Measurements from ENCODE around the gene KLF1.
"Not testable (repeated sequence)": the region's sequence is repeated elsewhere in the genome, so short reads cannot be mapped to it uniquely, and the experiment has no call there.

The KLF1 gene

DNA sequence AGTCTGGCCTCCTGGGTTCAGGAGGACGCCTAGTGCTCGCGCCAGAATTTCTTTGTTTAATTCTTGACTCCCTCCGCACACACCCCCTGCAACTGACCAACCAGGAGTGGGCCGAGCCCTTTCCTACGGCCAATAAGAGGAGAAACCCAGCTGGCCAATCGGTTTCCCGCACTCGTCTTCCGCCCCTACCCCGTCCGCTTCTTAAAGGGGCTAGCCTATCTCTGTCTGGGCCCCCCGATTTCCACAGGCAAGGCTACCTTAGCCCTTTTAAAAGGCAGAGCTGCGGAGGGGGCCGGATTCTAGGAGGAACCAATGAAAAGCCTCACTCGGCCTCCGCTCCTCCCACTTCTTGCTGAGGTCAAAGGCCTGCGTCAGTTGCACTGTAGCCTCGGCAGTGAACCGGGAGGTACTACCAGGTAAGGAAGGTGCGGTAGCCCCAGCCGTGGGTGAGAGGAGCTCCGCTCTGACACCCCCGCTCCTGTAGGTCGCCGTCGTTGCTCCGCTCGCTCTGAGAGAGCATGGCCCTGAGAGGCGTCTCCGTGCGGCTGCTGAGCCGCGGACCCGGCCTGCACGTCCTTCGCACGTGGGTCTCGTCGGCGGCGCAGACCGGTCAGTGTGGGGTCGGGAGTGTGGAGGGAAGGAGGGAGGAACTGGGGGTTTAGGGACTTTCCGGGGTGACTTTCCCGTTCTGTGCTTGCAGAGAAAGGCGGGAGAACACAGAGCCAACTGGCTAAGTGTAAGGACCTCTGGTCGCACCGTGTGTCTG lies 4.0 kb upstream of the KLF1 start, which contains the start of gene GCDH:
TSS of gene GCDH (plus strand) at position 374 of the 766 bp plus-strand sequence. CDS start at position 519, 145 bp downstream.
- peak; percentile 98 for DNase-seq

DNA sequence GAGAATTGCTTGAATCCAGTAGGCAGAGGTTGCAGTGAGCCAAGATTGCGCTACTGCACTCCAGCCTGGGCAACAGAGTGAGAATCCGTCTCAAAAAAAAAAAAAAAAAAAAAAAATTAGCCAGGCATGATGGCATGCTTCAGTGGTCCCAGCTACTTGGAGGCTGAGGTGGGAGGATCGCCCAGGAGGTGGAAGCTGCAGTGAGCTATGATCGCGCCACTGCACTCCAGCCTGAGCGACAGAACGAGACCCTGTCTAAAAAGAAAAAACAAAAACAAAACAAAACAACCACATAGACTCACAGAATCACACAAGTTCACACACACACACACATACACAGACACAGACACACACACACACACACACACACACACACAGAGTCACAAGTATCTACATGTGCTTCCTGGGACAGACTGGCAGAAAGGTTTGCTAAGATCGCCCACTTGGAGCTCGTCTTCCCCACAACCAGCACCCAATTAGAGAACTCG lies 3.3 kb upstream of the KLF1 start:
- DNase-seq, result not testable (repeated sequence)

DNA sequence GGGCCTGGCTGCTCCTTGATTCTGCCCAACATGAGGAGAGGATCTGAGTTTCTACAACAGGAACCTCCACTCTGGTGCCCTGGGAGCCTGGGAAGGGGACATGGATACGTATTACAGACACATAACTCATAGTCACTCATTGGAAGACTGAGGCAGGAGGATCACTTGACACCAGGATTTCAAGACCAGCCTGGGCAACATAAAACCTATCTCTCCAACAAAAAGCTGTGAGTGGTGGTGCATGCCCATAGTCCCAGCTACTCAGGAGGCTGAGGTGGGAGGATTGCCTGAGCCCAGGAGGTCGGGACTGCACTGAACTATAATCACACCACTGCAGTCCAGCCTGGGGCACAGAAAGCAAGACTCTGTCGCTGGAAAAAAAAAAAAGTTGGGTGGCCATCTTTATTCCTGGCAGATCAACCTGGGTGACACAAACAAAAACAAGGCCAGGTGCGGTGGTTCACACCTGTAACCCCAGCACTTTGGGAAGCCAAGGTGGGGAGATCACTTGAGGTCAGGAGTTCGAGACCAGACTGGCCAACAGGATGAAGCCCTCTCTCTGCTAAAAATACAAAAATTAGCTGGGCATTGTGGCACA lies 1.1 kb upstream of the KLF1 start:
- DNase-seq, result no peak

DNA sequence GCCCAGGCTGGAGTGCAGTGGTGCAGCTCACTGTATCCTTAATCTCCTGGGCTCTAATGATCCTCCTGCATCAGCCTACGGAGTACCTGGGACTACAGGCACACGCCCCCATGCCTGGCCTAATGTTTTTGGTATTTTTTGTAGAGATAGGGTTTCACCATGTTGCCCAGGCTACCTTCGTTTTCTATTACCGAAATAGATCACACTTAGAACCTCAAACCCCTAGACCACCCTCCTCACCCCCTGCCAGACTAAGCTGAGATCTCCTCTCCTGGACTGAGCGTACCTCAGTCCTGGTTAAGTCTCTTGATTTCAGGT lies 391 bp downstream of the KLF1 start:
- no peak for DNase-seq

DNA sequence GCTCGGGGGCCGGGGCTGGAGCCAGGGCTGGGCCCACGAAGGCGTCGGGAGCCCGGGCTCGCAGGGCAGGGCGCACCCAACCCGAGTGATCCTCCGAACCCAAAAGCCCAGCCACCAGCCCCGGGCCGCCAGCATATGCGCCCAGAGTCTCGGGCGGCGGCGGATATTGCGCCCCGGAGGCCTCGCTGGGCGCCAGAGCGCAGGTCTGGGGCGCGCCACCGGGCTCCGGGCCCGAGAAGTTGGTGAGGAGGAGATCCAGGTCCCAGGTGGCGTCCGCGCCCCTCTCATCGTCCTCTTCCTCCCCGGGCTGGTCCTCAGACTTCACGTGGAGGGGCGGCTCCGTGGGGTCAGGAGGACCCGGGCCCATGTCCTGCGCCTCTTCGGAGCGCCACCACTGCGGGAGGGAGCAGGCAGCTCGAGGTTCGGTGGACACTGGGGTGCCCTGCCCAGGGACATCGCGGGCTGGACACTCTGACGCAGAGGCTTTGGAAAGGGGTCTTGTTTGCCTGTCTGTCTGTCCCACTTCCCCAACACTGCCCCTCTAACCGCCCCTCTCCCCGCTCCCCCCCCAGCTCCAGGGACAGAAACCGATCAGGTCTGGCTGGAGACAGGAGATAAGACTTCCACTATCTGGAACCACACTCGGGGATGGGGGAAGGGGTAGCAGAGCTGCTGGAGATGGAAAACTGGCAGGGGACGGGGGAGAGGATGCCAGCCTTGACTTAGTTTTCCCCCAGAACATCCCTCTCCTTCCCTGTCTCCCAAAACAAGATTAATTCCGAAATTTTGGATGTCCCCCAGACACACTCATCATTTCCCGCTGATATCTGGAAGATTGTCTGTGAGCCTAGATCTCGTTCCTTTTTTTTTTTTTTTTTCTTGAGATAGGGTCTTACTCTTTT lies 1.0 kb downstream of the KLF1 start:
- DNase-seq, result no peak

DNA sequence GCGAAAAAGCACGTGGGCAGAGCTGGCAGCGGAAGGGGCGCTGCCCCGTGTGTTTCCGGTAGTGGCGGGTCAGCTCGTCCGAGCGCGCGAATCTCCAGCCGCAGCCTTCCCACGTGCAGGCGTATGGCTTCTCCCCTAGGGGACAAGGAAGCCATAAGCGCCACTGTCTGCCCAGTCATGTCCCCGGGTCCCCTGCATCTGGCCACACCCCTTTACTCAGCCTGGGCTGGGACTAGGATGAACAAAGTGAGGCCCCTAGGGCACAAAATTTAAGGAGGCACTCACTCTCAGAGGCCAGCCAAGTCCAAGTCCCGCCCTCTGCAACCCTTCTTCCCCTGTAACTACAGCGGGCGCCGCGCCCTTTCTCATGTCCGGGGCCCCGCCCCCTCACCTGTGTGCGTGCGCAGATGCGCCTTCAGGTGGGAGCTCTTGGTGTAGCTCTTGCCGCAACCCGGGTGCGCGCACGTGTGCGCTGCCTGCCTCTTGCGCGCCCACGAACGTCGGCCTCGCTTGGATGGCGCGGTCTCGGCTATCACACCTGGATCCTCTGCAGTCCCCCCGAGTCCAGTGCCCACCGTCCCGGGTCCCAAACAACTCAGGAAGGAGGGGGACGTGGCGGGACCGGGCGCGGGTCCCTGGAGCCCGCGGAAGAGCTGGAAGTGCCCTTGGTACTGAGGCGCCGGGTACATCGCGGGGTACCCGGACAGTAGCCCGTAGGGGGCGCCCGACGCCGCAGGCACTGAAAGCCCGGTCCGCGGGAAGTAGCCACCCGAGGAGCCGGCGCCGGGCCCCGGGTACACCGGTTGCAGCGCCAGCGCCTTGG lies 1.9 kb downstream of the KLF1 start:
- DNase-seq, result peak; percentile 53

DNA sequence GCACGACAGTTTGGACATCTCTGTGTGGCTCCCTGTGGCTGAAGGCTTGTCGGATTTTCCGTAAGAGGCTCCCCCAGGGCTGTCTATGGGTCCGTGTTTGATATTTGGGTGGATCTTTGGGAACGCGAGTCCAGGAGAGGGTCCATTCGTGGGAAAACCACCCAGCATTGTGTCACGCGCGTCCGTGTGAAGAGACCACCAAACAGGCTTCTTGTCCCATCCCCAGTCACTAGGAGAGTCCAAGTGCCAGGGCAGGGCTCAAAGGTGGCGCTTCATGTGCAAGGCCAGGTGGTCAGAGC lies 2.4 kb downstream of the KLF1 start:
- no peak for DNase-seq

DNA sequence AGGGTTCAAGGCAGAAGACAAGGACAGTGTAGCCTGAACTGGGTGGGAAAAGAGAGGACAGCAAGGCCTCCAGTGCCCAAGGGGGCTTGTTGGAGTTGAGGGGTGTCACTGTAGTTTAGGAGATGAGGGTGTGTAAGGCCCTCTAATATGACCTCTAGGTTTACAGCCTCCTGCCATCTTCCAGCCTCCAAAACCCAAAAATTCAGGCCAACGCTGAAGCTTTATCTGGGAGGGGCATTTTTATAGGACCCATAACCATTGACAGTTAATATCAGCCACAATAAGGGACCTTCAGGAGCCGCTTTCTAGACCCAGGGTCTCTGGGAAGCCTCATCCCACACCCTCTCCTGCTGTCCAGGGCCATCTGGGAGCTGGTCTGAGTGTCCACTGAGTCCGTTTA lies 2.8 kb downstream of the KLF1 start:
- DNase-seq, result no peak

DNA sequence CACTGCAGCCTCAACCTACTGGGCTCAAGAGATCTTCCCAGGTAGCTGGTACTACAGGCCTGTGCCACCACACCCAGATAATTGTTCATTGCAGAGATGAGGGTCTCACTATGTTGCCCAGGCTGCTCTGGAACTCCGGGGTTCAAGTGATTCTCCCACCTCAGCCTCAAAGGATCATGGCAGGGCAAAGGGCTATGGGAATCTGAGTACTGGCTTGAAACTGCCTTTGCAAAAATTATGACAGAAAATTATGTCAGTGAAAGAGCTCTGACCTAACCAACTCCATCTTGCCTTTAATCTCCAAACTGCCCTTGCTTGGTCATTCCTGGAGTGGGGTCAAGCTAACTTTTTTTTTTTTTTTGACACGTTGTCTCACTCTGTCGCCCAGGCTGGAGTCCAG lies 4.4 kb downstream of the KLF1 start:
- no peak for DNase-seq

DNA sequence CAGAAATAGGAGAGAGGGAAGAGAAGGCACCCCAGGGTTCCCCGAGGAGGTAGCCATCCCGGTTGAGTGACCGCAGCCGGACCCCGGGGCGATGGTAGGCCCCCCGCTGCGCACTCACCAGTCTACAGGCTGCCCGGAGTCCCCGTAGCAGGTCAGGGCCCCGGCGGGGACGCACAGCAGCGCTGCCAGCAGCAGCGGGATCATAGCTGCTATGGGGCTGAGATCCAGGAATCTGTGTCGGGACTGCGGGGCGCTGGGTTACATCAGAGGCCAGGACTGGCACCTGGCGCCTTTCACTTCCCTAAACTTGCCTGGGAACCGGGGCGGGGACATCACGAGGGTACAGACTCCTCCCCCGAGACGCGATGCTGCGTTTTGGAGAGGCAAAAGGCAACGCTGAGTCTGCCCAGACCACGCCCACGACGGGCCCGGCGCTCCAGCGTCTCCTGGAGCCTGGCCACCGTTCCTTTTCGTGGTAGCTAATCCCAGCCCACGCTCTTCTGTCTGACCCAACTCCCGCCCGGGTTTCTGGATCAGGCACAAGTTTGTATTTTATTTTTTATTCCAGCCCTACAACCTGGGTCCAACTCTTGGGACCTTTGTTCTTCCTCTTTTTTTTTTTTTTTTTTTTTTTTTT lies 5.7 kb downstream of the KLF1 start, which contains the start of gene DNASE2:
TSS of gene DNASE2 (minus strand) at position 278 of the 637 bp plus-strand sequence. CDS start at position 204, 74 bp downstream.
- DNase-seq, result peak; percentile 95

DNA sequence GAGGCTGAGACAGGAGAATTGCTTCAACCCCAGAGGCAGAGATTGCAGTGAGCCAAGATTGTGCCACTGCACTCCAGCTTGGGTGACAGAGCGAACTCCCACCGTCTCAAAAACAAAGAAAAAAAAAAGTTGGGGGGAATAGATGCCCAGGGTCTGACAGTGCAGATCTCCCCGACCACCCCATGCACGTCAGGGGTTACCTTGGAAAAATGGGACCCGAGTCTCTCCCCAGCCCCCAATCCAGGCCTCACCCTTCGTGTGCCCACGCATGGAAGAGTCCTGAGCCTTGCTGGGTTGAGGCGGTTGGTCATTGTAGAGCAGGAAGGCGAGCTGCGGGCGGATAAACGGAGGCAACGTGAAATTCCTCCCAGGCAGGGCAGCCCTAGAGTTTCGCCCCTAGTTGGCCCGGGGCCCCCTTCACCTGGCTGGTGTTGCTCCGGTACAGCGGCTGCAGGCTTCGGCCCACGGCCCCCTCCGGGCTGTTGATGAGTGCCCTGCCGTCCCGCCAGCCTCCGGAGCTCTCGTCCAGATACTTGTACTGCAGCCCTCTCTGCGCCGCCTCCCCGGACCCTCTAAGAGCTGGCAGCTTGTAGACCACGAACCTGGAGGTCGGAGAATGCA lies 6.3 kb downstream of the KLF1 start:
- DNase-seq, result no peak

DNA sequence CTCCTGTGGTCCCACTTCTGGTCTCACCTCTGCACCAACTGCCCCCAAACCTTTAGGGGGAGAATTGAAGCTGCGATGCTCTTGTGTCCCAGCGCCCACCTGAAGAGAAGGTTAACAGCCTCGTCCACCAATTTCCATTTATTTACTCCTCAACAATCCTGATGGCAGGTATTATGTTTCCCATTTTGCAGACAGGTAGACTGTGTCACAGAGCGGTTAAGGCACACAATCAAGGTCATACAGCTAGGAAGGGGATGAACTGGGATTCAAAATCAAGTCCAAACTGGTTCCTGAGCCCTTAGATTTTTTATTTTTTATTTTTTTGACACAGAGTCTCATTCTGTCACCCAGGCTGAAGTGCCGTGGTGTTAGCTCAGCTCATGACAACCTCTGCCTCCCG lies 11.9 kb downstream of the KLF1 start:
- no peak for DNase-seq

DNA sequence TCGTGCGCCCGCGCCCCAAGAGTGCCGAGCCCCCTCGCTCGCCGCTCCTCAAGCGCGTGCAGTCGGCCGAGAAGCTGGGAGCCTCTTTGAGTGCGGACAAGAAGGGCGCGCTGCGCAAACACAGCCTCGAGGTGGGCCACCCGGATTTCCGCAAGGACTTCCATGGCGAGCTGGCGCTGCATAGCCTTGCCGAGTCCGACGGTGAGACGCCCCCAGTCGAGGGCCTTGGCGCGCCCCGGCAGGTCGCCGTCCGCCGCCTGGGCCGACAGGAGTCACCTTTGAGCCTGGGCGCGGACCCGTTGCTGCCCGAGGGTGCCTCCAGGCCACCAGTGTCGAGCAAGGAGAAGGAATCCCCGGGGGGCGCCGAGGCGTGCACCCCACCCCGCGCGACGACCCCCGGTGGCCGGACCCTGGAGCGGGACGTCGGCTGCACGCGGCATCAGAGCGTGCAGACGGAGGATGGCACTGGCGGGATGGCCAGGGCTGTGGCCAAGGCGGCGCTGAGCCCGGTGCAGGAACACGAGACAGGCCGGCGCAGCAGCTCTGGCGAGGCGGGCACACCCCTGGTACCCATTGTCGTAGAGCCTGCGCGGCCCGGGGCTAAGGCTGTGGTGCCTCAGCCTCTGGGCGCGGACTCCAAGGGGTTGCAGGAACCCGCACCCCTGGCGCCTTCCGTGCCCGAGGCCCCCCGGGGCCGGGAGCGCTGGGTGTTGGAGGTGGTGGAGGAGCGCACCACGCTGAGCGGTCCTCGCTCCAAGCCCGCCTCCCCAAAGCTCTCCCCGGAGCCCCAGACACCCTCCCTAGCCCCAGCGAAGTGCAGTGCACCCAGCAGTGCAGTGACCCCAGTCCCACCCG lies 12.9 kb downstream of the KLF1 start:
- no peak for DNase-seq

DNA sequence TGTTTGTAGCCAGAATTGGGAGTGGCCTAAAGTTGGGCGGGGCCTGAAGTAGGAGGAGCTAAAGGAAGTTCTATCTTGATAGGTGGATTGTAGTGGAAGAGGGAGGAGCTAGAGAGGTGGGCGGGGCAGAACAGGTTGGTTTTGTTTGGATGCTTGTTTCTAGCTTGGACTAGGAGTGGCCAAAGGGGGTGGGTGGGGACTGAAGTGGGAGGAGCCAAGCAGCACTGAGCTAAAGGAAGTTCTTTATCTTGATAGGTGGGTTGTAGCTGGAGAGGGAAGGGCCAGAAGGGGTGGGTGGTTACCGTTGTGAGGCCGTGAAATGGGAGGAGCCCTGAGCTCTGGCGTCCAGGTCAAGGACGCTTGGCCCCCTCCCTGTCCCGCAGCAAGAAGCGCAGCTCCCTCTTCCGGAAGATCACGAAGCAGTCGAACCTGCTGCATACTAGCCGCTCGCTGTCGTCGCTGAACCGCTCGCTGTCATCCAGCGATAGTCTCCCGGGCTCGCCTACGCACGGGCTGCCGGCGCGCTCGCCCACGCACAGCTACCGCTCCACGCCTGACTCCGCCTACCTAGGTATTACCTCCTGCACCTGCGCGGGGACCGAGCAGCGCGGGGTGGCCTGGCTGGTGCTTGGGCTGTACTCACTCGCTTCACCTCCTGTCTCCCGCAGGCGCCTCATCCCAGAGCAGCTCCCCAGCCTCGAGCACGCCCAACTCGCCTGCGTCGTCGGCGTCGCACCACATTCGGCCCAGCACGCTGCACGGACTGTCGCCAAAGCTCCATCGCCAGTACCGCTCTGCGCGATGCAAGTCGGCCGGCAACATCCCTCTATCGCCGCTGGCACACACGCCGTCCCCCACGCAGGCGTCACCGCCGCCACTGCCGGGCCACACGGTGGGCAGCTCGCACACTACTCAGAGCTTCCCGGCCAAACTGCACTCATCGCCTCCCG lies 13.8 kb downstream of the KLF1 start:
- no peak for DNase-seq

DNA sequence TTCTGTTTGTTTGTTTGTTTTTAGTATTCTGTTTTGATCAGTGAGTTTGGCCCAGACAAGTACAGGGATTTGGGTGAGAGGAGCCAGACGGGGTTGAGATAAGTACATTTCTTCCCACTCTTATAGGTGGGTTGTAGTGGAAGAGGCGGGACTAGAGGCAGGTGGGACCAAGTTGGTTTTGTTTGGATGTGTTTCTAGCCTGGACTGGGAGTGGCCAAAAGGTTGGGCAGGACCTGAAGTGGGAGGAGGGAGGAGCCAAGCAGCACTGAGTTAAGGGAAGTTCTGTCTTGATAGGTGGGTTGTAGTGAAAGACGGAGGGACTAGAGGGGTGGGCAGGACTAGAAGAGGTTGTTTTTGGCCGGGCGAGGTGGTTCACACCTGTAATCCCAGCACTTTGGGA lies 14.7 kb downstream of the KLF1 start:
- no peak for DNase-seq

DNA sequence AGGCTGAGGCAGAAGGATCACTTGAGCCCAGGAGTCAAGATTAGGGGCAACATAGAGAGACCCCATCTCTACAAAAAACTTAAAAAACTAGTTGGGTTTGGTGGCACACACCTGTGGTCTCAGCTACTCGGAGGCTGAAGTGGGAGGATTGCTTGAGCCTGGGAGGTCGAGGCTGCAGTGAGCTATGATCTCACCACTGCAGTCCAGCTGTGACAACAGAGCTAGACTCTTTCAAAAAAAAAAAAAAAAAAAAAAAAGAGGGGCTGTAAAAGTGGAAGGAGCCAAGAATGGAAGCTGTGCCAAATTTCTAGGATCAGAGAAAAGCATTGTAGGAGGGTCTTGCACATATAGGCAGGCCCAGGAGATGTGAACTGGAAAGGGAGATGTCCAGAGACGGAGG lies 15.3 kb downstream of the KLF1 start:
- no peak for DNase-seq

DNA sequence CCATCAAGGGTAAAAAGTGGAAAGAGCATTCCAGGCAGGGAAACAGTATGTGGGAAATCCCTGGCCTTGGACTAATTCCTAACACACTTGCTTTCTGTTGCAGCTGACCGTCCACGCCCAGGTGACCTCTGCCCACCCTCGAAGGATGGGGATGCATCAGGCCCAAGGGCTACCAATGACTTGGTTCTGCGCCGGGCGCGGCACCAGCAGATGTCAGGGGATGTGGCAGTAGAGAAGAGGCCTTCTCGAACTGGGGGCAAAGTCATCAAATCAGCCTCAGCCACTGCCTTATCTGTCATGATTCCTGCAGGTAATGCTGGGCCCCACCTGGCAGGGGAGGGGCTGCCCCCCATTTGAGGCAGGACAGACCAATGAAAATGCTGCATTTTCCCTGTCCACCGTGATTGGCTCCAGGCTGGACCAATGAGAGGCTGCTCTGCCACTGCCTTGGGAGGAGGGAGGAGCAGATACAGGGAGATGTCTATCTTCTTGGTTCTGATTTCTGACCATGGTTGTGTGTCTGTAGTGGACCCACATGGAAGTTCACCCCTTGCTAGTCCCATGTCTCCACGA lies 18.4 kb downstream of the KLF1 start:
- no peak for DNase-seq

DNA sequence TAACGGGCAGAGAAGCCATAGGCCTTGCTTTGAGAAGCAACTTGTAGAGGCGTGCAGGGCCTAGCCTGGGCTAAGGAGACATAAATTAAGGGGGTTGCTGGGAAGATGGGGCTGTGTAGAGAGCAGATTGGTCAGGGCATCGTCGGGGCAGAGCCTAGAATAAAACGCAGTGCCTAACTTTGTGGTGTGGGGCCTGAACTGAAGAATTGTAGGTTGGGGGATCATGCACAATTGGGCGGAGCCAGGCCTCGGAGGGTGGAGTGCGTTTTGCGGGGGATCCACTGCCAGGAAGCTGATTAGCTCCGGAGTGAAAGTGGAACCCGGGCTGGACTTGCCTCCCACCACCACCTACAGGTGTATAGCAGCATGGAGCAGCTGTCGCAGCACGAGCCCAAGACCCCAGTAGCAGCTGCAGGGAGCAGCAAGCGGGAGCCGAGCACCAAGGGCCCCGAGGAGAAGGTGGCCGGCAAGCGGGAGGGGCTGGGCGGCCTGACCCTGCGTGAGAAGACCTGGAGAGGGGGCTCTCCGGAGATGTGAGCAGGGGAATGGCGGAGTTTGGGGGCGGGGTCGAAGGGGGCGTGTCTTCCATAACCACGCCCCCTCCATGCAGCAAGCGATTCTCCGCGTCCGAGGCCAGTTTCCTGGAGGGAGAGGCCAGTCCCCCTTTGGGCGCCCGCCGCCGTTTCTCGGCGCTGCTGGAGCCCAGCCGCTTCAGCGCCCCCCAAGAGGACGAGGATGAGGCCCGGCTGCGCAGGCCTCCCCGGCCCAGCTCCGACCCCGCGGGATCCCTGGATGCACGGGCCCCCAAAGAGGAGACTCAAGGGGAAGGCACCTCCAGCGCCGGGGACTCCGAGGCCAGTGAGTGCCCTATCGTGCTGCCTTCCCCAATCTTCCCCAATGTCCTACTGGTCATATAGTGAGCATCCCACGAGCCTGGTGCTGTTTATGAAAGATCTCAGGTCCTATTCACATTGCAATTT lies 19.6 kb downstream of the KLF1 start:
- peak; percentile 85 for DNase-seq
